ENCODE data around the gene OR1E1. TPM values are rescaled to one million over a fixed set of nuclear protein-coding genes. Genes with fewer than 3 reads are reported as not detected.
A peak's percentile ranks its signal among the peaks of the same experiment; 100 is the strongest.
"Not testable (repeated sequence)": the region's sequence is repeated elsewhere in the genome, so short reads cannot be mapped to it uniquely, and the experiment has no call there.

Gene OR1E1
- not detected for total RNA-seq

GRCh38 chr17:3398310-3398709 is at the start of gene OR1E1:
Gene OR1E1, minus strand, starts transcription at chr17:3398410. Its CDS starts 0 bp downstream, at chr17:3398410.
- no peak for DNase-seq

DNA sequence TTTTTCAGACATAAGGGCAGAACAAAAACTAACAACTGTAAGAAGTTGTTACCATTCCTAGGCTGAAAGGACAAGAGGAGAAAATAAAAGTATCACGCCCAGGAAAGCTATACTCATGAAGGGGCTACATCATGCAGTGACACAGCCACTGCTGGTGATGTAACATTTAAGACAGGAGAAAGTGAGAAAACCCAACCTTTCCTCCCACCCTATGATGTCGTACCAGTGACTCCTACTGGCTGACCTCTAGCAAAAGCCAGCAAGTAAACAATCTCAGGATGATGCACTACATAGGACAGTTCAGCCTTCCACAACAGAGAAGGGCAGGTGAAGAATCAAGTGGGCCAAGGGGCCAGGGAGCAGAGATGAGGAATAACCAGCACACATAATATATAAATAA is 49.4 kb upstream of the OR1E1 start:
- DNase-seq = no peak

GRCh38 chr17:3440451-3440850 is 42.2 kb upstream of the OR1E1 start:
- no peak for DNase-seq

DNA sequence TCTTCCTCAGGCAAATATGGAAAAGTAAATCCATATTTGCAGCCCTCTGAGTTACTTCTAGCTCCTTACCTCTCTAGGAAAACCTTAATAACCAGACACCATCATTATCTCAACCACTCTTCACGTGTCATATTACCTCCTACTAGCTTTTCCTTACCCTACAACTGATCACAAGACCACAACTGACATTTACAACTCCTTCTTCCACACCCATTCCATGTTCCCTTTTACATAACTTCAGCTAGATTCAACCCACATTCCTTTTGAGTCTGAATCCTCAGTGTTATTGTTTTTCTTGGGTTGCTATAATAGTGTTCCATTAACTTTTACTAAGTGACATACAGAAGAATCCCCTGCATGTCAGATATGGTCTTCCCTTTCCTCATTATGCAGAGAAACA is 40.2 kb upstream of the OR1E1 start:
- DNase-seq = no peak

DNA sequence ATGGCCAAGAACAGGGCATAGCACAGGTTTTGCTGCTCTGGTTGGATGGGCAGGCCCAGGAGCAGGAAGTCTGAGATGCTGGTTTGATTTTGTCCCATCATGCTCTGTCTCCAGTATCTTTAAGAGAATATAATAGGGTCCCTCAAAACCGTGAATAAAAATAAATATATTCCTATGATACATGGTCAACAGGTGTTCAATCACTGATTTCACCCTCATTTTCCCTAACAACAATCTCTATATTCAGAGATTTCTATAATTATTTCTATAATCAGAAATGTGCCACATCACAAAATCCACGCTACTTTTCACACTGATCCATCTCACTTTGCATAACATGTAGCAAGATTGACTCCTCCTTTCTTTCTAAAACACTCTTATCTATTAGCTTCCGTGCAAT is 35.5 kb upstream of the OR1E1 start, which contains the start of gene OR1E2:
Gene OR1E2 (minus strand): TSS at position 101 of the 400 bp plus-strand sequence. CDS start 0 bp downstream, at position 101.
- no peak for DNase-seq

DNA sequence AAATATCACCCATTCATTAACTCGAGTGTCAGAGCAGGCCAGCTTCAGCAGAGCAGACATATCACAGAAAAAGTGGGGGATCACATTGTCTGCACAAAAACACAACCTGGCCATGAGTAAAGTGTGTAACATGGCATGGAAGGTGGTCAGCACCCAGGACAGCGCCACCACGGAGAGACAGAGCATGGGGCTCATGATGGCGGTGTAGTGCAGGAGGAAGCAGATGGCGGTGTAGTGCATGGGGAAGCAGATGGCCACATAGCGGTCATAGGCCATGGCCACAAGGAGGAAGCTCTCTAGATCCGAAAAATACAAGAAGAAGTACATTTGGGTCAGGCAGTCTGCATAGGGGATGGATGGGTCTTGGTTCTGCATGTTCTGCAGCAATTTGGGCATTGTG is 35.0 kb upstream of the OR1E1 start:
- DNase-seq = peak; percentile 5

DNA sequence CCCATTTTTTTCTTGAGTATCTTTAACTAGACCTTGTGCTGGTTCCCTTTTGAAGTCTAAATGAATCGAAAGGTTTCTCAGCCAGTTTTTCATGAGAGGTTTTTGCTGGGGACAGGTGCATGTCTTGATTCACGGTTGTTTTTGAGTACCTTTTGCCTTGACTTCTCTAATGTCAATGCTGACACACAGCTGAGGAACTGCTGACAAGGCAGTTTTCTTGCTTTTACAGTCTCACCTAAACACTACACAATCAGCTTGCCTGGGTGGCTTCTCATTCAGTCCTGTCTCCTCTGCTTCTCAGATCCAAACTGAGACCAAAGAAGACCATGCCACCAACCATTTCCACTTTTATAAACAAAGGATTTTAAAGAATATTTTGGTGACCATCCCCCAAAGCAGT is 20.0 kb upstream of the OR1E1 start:
- no peak for DNase-seq

DNA sequence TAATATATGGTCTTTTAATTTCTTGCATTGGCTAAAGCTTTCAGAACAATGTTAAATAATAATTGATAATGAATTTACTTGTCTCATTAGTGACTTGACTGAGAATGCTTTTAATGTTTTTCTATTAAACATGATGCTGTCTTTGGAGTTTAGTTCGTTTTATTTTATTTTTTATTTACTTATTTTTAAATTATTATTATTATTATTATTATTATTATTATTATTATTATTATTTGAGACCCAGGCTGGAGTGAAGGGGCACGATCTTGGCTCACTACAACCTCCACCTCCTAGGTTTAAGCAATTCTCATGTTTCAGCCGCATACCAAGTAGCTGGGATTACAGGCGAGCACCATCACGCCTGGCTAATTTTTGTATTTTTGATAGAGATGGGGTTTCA is 17.4 kb upstream of the OR1E1 start:
- DNase-seq = no peak

DNA sequence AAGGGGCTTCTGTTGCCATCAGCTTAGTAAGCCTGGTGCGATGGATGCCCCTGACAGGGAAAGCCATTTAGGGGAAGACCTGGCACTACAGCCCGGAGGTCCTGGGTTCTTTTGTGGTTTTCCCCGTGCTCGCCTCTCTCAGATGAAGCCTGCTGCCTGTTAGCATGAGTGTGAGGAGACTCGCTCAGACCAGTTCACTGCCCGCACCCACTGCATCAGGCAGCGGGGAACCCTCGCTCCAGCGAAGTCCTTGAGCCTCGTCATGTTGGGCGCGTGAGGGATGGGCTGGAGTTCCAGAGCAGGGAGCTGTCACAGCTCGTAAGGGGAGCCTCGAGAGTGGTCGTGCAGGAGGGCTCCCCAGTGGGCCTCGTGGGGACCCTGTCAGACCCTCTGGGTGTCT is 14.0 kb upstream of the OR1E1 start:
- not testable (repeated sequence) for DNase-seq

GRCh38 chr17:3411070-3411469 is 12.9 kb upstream of the OR1E1 start, which contains the start of gene OR3A3:
Gene OR3A3, plus strand, starts transcription at chr17:3411370.
- no peak for DNase-seq

DNA sequence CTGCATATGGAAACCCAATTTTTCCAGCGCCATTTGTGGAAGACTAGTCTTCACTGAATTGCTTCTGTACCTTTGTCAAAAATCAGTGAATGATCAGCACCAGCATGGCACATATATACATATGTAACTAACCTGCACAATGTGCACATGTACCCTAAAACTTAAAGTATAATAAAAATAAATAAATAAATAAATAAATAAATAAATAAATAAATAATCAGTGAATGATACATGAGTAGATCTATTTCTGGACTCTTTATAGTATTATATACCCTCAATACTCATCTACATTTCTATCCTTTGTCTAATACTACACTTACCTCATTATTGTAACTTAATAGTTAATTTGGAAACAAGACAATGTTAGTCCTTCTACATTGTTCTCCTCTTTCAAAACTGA is 5.6 kb upstream of the OR1E1 start:
- not testable (repeated sequence) for DNase-seq

DNA sequence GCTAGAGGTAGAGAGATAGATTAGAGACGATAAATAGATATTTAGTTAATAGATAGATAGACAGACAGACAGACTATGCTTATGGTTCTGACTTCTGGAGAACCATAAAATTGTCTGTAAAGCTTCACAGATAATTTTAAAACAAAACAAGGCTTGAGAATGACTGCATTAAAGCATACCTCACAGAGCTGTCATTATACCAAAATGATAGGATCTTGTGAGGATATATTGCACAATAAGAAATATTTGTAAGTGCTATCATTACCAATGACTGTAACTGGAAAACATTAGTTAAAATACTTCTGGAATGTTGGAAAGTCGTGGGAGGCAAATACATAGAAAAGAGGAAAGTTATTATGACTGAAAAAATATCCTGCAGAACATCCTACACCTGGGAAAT is 3.6 kb upstream of the OR1E1 start:
- no peak for DNase-seq

DNA sequence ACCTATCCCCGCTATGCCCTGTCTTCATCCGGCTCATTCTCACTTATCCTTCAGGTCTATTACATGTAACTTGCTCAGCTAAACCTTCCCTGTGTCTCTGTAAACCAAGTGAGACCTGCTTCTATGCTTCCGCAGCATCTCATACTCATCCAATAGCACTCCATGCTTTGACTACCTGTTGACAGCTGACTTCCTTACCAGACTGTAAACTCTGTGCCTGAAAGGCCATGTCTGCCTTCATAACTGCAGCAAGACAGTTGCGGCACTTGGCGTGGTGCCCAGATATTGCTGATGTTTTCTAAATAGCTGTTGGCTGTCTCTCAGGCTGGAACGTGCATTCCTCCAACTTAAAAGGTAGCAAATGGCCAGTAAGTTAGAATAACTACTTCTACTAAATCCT is 1.8 kb upstream of the OR1E1 start:
- DNase-seq = peak; percentile 7

DNA sequence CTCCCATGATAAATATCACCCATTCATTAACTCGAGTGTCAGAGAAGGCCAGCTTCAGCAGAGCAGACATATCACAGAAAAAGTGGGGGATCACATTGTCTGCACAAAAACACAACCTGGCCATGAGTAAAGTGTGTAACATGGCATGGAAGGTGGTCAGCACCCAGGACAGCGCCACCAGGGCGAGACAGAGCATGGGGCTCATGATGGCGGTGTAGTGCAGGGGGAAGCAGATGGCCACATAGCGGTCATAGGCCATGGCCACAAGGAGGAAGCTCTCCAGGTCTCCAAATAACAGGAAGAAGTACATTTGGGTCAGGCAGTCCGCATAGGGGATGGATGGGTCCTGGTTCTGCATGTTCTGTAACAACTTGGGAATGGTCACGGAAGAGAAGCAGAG is 409 bp downstream of the OR1E1 start:
- not testable (repeated sequence) for DNase-seq

DNA sequence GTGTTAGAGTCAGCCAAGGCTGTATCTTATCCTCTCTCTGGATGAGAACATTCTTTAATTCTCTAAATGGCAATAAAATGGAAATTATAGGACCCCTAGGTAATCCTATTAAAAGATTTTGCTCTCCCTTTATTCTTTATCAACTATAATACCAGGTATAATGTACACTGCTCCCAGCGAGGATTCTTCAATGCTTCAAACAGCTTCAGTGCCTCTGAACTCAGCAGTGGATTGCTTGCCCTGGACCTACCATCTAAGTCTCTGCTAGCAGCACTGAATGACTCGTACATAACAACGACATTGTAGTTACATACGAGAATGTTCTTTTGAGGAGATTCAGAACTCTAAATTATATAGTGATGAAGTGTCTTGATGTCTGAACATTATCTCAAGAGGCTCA is 8.4 kb downstream of the OR1E1 start:
- DNase-seq = no peak

DNA sequence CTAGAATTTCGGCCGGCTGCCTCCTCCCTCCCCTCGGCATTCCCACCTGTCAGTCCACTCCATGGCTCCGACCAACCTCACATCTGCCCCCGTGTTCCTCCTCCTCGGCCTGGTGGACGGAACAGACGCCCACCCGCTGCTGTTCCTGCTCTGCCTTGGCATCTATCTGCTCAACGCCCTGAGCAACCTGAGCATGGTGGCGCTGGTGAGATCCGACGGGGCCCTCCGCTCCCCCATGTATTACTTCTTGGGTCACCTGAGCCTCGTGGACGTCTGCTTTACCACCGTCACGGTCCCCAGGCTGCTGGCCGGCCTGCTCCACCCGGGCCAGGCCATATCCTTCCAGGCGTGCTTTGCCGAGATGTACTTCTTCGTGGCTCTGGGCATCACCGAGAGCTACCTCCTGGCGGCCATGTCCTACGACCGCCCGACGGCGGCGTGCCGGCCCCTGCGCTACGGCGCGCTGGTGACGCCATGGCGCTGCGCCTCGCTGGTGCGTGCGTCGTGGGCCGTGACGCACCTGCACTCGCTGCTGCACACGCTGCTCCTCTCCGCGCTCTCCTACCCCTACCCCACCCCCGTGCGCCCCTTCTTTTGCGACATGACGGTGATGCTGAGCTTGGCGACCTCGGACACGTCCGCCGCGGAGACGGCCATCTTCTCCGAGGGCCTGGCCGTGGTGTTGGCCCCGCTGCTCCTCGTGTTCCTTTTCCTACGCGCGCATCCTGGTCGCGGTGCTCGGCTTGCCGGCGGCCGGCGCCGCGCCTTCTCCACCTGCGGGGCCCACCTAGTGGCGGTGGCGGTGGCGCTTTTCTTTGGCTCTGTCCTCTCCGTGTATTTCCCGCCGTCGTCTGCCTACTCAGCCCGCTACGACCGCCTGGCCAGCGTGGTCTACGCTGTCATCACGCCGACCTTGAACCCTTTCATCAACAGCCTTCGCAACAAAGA is 12.1 kb downstream of the OR1E1 start, which contains the start of gene OR3A2:
Gene OR3A2 (minus strand): TSS at position 440 of the 948 bp plus-strand sequence.
- peak; percentile 1 for DNase-seq

DNA sequence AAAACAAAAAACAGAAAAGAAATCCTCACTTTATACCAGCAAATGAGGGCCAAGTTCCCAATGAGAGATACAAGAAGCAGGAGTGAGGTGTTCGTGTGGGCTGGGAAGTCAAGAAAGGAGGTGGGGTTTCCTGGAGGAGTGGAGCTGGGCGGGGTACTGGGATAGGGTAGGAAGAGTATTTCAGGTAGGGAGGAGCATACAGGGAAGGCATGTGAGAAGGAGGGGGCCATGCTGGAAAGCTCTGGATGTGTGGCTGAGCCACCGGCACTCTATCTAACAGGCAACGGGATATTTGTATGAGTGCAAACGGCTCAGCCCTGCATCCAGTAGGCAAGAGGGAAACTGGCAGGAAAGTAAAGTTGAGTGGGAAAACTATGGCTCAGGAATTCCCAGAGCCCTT is 16.3 kb downstream of the OR1E1 start:
- DNase-seq = no peak

- no peak for DNase-seq
Observed at GRCh38 chr17:3378321-3378720, 19.9 kb downstream of the OR1E1 start.

- not testable (repeated sequence) for DNase-seq
Observed at GRCh38 chr17:3371167-3371566, 27.0 kb downstream of the OR1E1 start.

Data from tongue (tissue), 2 donors.